GM21619 (cell line): Measurements from ENCODE around the gene ATG4C.
"Not testable (repeated sequence)": the region's sequence is repeated elsewhere in the genome, so short reads cannot be mapped to it uniquely, and the experiment has no call there.

ENCODE experiments used
- ATAC-seq: cut with Tn5 transposase; IDR thresholded peaks from one replicate; pipeline ENCODE4 v1.9.1; 2021; ENCODE audit not compliant: unreplicated experiment

The ATG4C gene, protein sequence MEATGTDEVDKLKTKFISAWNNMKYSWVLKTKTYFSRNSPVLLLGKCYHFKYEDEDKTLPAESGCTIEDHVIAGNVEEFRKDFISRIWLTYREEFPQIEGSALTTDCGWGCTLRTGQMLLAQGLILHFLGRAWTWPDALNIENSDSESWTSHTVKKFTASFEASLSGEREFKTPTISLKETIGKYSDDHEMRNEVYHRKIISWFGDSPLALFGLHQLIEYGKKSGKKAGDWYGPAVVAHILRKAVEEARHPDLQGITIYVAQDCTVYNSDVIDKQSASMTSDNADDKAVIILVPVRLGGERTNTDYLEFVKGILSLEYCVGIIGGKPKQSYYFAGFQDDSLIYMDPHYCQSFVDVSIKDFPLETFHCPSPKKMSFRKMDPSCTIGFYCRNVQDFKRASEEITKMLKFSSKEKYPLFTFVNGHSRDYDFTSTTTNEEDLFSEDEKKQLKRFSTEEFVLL

DNA sequence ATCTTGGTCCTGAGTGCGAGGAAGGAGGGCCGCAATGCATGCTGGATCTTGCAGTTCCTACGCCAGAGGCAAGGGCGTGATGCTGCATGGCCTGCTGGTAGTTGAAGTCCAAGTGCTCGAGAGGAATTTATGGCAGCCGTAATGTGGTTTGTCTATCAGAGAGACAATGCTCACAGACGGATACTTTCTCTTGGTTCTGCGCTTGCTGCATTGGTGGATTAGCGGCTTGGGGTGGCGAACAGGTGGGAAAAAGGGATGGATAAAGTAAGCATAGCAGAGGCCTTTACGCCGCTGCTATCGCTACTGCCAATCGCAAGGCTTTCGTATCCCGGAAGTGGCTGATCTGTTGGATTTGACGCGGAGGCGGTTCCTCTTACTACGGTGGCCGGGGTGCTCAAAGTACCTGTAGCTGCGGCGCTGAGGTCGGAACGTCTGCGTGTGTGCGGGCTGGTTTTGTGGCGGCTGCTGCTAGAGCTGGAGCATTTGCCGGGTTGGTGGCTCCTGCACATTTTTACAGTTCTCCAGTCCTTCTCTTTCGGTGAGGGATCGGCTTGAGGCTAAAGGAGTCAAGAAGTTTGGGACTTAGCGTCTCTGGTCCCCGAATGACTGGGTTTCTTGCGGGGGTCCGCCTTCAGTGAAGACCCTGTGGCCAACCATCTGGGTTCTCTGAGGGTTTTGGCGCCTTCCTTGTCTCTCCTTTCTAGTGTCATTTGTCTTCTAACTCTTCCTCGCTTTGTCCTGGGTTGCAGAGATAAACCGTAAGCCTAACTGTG is at the start of gene ATG4C:
Gene ATG4C, plus strand, starts transcription at position 397 of the 773 bp plus-strand sequence. CDS start 19,655 bp downstream, outside the sequence.
- peak; percentile 95 for ATAC-seq

DNA sequence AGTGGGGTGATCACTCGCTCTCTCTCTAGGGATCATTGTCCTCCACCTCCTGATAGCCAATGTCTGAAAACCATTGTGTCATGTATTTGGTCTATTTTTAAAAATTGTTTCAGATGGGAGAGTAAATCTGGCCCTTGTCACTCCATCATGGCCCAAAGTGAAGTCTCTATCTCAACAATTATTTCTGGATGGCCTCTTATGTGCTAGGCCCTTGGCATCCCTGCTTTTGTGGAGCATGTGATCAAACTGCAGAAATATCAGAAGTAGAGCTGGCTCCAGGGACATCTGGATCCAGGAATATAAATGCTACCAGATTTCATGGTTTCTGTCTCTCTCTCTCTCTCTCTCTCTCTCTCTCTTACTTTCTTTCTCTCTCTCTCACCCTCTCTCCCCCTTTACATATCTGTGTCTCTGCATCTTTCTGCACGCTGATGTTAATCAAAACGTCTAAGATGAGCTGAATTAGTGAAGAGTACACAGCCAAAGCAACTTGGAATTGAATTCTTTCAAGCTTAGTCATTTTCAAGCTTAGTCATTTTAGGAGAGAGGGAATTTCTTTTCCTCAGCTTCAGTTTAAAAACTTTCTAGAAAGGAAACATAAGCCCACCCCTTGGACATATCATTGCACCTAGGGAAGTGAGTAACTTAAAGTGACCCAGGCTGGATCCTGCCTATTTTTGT is 48.3 kb upstream of the ATG4C start:
- no peak for ATAC-seq

DNA sequence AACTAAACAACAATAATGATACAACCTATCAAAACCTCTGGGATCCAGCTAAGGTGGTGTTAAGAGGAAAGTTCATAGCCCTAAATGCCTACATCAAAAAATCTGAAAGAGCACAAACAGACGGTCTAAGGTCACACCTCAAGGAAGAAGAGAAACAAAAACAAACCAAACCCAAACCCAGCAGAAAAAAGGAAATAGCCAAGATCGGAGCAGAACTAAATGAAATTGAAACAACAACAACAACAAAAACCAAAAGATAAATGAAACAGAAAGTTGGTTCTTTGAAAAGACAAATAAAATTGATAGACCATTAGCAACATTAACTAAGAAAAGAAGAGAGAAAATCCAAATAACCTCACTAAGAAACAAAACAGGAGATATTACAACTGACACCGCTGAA is 43.2 kb upstream of the ATG4C start:
- ATAC-seq: not testable (repeated sequence)

DNA sequence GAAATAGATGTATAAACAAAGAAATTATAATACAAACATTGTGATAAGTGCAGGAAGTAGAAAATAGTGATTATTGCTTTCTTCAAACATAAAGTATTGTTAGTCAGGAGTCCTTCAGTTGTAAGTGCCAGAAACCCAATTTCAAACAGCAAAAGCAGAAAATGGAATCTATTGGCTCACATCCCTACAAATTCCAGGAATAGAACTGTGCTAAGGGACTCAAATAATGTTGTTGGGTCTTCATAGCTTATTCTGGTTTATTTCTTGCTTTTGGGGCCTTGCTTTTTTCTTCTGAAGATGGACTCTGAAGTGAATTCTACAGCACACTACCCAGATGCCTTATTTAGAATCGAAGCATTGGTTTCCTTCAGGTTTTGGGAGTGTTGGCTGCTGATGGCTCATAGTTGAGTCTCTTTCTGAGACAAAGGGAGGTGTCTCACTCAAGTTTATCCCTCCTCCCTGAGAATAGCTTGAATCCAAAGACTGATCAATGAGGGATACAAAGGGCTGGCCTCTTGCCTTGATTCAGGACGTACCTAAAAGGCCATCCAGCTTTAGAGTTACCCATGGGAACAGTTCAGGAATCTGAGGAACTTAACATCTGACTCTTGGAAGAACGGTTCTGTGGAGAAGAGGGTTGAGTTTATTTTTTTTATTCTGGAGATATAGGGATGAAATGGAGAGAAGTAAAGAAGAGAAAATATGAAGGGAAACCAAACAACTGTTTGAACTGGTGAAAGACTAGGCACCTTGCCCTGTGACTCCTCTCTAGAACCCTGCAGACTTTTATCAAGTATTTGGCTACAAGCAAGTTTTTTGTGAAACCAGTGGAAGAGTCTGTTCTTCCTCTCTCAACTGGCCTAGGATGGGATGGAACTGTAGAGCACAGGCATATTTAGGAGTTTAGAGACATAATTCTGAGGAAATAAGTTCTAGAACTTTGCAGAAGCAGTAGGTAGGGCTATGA is 39.0 kb upstream of the ATG4C start:
- ATAC-seq: no peak

DNA sequence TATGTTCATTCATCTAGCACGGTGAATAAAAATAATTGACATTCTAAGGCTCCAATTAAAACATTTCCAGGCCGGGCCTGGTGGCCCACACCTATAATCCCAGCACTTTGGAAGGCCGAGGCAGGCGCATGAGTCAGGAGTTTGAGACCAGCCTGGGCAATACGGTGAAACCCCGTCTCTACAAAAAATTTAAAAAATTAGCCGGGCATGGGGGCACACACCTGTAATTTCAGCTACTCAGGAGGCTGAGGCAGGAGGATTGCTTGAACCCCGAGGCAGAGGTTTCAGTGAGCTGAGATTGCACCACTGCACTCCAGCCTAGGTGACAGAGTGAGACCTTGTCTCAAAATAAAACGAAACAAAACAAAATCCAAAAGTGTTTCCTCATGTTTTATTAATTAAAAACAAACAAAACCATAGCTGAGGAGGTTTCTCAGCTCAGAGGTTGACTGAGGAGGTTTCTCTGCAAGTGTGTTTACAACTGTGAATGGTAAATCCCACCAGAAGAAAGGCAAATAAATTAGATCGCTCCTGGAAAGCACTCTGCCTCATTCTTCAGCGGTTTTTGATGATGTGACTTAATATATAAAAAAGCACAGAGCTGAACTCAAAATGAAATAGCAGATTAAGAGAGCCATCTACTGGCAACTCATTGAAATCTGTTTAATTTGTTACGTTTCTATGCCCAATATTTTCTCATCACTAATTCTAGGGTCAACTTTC is 37.7 kb upstream of the ATG4C start:
- no peak for ATAC-seq

DNA sequence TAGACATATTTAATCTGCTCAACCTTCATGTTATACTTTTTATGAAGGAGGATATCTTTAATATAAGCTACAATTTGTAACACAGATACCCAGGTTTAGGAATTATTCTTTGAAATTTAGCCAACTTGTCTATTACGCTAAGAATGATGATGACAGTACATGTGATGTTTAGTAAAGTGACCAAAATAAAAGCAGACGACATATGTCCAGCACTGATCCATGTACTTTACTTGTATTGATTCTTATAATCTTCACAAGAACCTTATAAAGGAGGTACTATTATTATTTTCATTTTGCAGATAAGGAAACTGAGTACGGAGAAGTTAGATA is 37.2 kb upstream of the ATG4C start:
- ATAC-seq: no peak

DNA sequence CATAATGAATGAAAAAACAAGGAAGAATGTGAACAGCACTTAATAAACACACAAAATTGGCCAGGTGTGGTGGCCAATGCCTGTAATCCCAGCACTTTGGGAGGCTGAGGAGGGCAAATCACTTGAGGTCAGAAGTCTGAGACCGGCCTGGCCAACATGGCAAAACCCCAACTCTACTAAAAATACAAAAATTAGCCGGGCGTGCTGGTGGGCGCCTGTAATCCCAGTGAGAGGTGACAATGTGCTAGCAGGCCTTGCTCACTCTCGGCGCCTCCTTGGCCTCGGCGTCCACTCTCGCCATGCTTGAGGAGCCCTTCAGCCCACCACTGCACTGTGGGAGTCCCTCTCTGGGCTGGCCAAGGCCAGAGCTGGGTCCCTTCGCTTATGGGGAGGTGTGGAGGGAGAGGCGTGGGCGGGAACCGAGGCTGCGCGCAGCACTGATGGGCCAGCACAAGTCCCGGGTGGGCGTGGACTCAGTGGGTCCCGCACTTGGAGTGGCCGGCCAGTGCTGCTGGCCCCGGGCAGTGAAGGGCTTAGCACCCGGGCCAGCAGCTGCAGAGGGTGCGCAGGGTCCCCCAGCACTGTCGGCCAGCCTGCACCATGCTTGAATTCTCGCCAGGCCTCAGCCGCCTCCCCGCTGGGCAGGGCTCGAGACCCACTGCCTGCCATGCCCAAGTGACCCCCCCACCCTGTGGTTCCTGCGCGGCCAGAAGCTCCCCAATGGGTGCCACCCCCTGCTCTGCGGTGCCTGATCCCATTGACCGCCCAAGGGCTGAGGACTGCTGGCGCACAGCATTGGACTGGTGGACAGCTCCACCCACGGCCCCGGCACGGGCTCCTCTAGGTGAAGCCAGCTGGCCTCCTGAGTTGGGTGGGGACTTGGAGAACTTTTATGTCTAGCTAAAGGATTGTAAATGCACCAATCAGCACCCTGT is 30.6 kb upstream of the ATG4C start:
- no peak for ATAC-seq

DNA sequence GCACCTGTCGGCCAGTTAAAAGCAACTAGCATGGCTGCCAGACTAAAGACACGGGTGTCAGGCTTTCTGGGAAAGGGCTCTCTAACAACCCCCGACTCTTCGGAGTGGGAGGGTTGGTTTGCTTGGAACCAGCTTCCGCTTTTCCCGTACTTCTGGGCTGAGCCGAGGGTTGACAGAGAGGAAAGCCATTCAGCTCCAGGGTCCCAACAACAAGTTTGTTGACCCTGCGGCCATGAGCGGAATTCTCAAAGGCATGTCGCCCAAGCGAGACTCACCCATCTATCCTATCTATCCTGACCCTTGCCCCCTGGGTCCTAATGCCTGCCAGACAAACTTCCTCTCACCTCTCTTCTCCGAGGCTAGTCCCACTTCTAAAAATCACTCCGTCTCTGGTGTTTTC is 29.0 kb upstream of the ATG4C start:
- ATAC-seq: not testable (repeated sequence)

DNA sequence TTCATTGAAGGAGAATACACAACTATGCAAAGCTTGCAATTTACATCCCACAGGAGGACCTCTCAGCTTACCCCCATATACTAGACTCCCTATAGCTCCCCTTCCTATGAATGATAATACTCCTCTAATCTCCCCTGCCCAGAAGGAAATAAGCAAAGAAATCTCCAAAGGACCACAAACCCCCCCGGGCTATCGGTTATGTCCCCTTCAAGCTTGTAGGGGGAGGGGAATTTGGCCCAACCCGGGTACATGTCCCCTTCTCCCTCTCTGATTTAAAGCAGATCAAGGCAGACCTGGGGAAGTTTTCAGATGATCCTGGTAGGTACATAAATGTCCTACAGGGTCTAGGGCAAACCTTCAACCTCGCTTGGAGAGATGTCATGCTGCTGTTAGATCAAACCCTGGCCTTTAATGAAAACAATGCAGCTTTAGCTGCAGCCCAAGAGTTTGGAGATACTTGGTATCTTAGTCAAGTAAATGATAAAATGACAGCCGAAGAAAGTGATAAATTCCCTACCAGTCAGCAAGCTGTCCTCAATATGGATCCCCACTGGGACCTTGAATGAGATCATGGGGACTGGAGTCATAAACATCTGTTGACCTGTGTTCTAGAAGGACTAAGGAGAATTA is 27.6 kb upstream of the ATG4C start:
- ATAC-seq: not testable (repeated sequence)

DNA sequence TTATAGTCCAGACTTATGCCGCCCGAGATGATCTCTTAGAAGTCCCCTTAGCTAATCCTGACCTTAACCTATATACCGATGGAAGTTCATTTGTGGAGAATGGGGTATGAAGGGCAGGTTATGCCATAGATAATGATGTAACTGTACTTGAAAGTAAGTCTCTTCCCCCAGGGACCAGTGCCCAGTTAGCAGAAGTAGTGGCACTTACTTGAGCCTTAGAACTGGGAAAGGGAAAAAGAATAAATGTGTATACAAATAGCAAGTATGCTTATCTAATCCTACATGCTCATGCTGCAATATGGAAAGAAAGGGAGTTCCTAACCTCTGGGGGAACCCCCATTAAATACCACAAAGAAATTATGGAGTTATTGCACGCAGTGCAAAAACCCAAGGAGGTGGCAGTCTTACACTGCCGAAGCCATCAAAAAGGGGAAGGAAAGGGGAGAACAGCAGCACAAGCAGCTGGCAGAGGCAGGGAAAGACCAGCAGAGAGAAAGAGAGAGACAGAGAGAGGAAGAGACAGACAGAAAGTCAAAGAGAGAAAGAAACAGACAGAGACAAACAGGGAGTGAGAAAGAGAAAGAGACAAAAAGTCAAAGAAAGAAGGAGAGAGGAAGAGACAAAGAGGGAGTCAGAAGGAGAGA is 24.6 kb upstream of the ATG4C start:
- ATAC-seq: not testable (repeated sequence)

DNA sequence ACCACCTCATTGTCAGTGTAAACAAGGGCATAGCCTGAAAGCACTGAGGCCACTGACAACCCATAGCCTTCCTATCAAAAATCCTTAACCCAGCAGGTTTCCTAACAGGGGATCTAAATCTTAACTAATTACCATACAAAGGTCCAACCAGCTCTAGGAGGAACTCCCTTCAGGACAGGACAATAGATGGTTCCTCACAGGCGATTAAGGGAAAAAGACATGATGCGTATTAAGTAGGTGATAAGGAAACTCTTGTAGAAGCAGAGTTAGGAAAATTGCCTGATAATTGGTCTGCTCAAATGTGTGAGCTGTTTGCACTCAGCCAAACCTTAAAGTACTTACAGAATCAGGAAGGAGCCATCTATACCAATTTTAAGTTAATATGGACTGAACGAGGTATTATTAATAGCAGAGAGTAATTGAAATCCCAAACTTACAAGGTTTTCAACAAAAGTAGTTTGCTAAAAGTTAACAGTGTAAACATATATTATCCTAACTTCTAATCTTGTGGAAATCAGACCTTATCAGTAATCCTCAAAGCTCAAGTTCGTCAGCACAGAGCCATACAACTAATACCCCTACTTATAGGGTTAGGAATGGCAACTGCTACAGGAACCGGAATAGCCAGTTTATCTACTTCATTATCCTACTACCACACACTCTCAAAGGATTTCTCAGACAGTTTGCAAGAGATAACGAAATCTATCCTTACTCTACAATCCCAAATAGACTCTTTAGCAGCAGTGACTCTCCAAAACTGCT is 23.7 kb upstream of the ATG4C start:
- not testable (repeated sequence) for ATAC-seq

DNA sequence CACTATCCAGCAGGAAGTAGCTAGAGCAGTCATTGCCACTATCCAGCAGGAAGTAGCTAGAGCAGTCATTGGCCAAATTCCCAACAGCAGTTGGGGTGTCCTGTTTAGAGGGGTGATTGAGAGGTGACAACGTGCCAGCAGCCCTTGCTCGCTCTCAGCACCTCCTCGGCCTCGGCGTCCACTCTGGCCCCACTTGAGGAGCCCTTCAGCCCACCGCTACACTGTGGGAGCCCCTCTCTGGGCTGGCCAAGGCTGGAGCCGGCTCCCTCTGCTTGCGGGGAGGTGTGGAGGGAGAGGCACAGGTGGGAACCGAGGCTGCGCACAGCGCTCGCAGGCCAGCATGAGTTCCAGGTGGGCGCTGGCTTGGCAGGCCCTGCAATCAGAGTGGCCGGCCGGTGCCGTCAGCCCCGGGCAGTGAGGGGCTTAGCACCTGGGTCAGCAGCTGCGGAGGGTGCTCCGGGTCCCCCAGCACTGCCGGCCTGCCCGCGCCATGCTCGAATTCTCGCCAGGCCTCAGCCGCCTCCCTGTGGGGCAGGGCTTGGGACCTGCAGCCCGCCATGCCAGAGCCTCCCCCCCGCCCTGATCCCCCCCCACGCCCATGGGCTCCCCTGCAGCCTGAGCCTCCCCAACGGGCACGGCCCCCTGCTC is 22.6 kb upstream of the ATG4C start:
- not testable (repeated sequence) for ATAC-seq

DNA sequence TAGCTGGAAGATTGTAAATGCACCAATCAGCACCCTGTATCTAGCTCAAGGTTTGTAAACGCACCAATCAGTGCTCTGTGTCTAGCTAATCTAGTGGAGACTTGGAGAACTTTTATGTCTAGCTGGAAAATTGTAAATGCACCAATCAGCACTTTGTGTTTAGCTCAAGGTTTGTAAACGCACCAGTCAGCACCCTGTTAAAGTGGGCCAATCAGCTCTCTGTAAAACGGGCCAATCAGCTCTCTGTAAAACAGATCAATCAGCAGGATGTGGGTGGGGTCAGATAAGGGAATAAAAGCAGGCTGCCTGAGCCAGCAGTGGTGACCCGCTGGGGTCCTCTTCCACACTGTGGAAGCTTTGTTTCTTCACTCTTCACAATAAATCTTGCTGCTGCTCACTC is 21.9 kb upstream of the ATG4C start:
- not testable (repeated sequence) for ATAC-seq

DNA sequence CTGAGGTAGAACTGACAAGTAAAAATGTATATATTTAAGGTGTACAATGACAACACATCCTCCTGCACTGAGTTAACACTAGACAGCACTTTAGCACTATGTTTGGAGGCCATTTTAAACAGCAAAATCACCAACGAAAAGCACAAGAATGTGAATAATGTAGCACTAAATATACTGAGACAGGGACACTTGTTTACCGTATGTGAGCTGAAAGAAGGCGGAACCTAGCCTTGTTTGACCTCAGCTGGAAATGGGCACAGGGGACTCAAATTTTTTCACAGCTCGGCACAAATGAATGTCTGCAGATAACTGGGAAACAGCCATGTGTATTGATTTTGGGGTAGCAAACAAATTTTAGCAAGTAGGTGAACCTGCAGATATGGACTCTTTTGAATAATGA is 18.0 kb upstream of the ATG4C start:
- no peak for ATAC-seq

DNA sequence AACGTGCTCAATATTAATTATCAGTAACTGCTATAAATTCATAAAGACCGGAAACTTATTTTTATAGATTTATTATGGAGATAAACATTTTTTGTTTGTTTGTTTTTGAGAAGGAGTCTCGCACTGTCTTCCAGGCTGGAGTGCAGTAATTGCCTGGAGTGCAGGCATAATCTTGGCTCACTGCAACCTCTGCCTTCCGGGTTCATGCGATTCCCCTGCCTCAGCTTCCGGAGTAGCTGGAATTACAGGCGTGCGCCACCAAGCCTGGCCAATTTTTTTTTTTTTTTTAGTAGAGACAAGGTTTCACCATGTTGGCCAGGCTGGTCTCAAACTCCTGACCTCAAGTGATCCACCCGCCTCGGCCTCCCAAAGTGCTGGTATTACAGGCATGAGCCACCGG is 15.4 kb upstream of the ATG4C start:
- ATAC-seq: not testable (repeated sequence)

DNA sequence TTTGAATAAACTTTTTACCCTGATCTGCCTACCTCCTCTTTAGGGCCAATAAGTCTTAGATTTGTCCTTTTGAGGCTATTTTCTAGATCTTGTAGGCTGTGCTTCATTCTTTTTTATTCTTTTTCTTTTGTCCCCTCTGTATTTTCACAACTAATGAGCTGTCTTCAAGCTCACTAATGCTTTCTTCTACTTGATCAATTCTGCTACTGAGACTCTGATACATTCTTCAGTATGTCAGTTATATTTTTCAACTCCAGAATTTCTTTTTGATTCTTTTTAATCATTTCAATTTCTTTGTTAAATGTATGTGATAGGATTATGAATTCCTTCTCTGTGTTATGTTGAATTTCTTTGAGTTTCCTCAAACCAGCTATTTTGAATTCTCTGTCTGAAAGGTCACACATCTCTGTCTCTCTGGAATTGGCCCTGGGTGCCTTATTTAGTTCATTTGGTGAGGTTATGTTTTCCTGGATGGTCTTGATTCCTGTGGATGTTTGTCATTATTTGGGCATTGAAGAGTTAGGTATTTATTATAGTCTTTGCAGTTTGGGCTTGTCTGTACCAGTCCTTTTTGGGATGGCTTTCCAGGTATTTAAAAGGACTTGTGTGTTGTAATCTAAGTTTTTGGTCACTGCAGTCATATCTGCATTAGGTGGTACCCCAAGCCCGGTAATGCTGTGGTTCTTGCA is 11.2 kb upstream of the ATG4C start:
- ATAC-seq: no peak
